SK-N-SH (cell line): ENCODE data around the gene TRIM6. TPM values are rescaled to one million over a fixed set of nuclear protein-coding genes. Genes with fewer than 3 reads are reported as not detected.
A peak's percentile ranks its signal among the peaks of the same experiment; 100 is the strongest.

ENCODE experiments used
- CTCF ChIA-PET: fragments of 300-600, 350-600 bp; formaldehyde crosslinking; extraction: SDS; loops from one replicate; lab custom pipeline; 2021; lab: Yijun Ruan, JAX
- POLR2A ChIA-PET: fragments of 350-600 bp; sonication (Branson Sonifier 250); formaldehyde crosslinking; extraction: SDS; loops from one replicate; lab custom pipeline; 2020; ENCODE audit warnings: antibody characterized with exemption, inconsistent platforms; lab: Yijun Ruan, JAX
- DNase-seq: peaks from one replicate; pipeline ENCODE4 v3.0.0; 2012
- H2AFZ ChIP-seq: fragments of 200-600 bp; sonication (generic); 2 replicates; pipeline ENCODE4 v1.8.1; 2016; ENCODE audit warnings: antibody characterized with exemption, mild to moderate bottlenecking, low read depth
- H3F3A ChIP-seq: fragments of 200-600 bp; sonication (generic); replicated peaks from 2 replicates; pipeline ENCODE3; 2016; ENCODE audit warnings: antibody characterized with exemption, mild to moderate bottlenecking; ENCODE audit not compliant: insufficient read depth
- H3K27ac ChIP-seq, 2 experiments: fragments of 200-500 bp in 1 of 2; fragments of 200-600 bp in 1 of 2; sonication (Bioruptor generic) in 1 of 2; sonication (generic), shearing (Covaris generic) in 1 of 2; 2 replicates each; pipeline versions ENCODE4 v1.5.1 to v1.6.1; 2014 to 2016; ENCODE audit warnings: low read depth in 2 of 2, inconsistent platforms in 1 of 2, low read length in 1 of 2, mild to moderate bottlenecking in 1 of 2, mixed read lengths in 1 of 2
- H3K27me3 ChIP-seq: fragments of 200-600 bp; sonication (generic), shearing (Covaris generic); 2 replicates; pipeline ENCODE4 v1.6.1; 2016; ENCODE audit warnings: mixed run types; ENCODE audit not compliant: insufficient read depth
- H3K36me3 ChIP-seq, 2 experiments: fragments of 200-500 bp in 1 of 2; fragments of 200-600 bp in 1 of 2; sonication (Bioruptor generic) in 1 of 2; sonication (generic) in 1 of 2; replicated peaks in 1 of 2; 2 replicates each; pipeline versions ENCODE3 to v1.5.1; 2014 to 2016; ENCODE audit warnings: low read length in 1 of 2, mild to moderate bottlenecking in 1 of 2; ENCODE audit not compliant: insufficient read depth in 2 of 2, control insufficient read depth in 1 of 2
- H3K4me1 ChIP-seq, 2 experiments: fragments of 200-500 bp in 1 of 2; fragments of 200-600 bp in 1 of 2; sonication (Bioruptor generic) in 1 of 2; sonication (generic), shearing (Covaris generic) in 1 of 2; 2 replicates each; pipeline versions ENCODE4 v1.5.1 to v1.6.1; 2014 to 2016; ENCODE audit warnings: low read depth in 1 of 2, low read length in 1 of 2, mixed run types in 1 of 2; ENCODE audit not compliant: insufficient read depth in 2 of 2, control insufficient read depth in 1 of 2
- H3K4me2 ChIP-seq: fragments of 200-600 bp; sonication (generic), shearing (Covaris generic); 2 replicates; pipeline ENCODE4 v1.6.1; 2017; ENCODE audit warnings: mixed run types
- H3K4me3 ChIP-seq, 2 experiments: fragments of 200-500 bp in 1 of 2; fragments of 200-600 bp in 1 of 2; sonication (Bioruptor generic) in 1 of 2; sonication (generic), shearing (Covaris generic) in 1 of 2; 2 replicates each; pipeline versions ENCODE4 v1.5.1 to v1.8.1; 2014 to 2016; ENCODE audit warnings: low read depth in 2 of 2, inconsistent platforms in 1 of 2, low read length in 1 of 2, mild to moderate bottlenecking in 1 of 2, mixed read lengths in 1 of 2, moderate library complexity in 1 of 2
- H3K79me2 ChIP-seq: fragments of 200-600 bp; sonication (generic); 2 replicates; pipeline ENCODE4 v1.8.1; 2017; ENCODE audit warnings: mild to moderate bottlenecking; ENCODE audit not compliant: insufficient read depth
- H3K9ac ChIP-seq: fragments of 200-600 bp; sonication (generic); 2 replicates; pipeline ENCODE4 v1.6.1; 2017; ENCODE audit warnings: mixed run types
- H3K9me2 ChIP-seq: fragments of 200-600 bp; sonication (generic); 2 replicates; pipeline ENCODE4 v1.6.1; 2017; ENCODE audit warnings: mixed run types
- H3K9me3 ChIP-seq: fragments of 200-600 bp; sonication (generic); 2 replicates; pipeline ENCODE4 v1.6.1; 2017; ENCODE audit warnings: mixed run types, mild to moderate bottlenecking, moderate library complexity
- H4K20me1 ChIP-seq: fragments of 200-600 bp; sonication (generic); 2 replicates; pipeline ENCODE4 v1.6.1; 2017; ENCODE audit warnings: mild to moderate bottlenecking, mixed run types; ENCODE audit not compliant: insufficient read depth
- CHD2 ChIP-seq: fragments of 150-350 bp; IDR thresholded peaks from 2 replicates; pipeline ENCODE4 v1.6.1; 2018; ENCODE audit warnings: low read length; ENCODE audit not compliant: partially characterized antibody
- ELF1 ChIP-seq: IDR thresholded peaks from 2 replicates; pipeline ENCODE4 v1.4.0; 2012
- EP300 ChIP-seq, 2 experiments: IDR thresholded peaks; 2 replicates each; pipeline versions ENCODE4 v1.4.0 to v1.6.1; 2012; ENCODE audit warnings: borderline replicate concordance in 1 of 2, low read depth in 1 of 2, low read length in 1 of 2
- EZH2phosphoT487 ChIP-seq: fragments of 200-600 bp; sonication (generic); IDR thresholded peaks from 2 replicates; pipeline ENCODE4 v1.6.1; 2017; ENCODE audit warnings: low read depth, mixed run types, mild to moderate bottlenecking, antibody characterized with exemption, moderate library complexity, borderline replicate concordance
- FOSL2 ChIP-seq: IDR thresholded peaks from 2 replicates; pipeline ENCODE4 v1.4.0; 2012; ENCODE audit warnings: low read depth, mild to moderate bottlenecking, moderate library complexity, borderline replicate concordance
- GATA2 ChIP-seq: sonication (generic); formaldehyde crosslinking; IDR thresholded peaks from 2 replicates; pipeline ENCODE4 v1.5.0; 2020; ENCODE audit warnings: mild to moderate bottlenecking, missing genetic modification reagents
- JUND ChIP-seq: IDR thresholded peaks from 2 replicates; pipeline ENCODE4 v1.4.0; 2012
- MAX ChIP-seq: IDR thresholded peaks from 2 replicates; pipeline ENCODE4 v1.4.0; 2012; ENCODE audit warnings: low read depth
- NRF1 ChIP-seq: IDR thresholded peaks from 2 replicates; pipeline ENCODE4 v1.6.1; 2012; ENCODE audit warnings: low read depth, mild to moderate bottlenecking, low read length
- RAD21 ChIP-seq: IDR thresholded peaks from 2 replicates; pipeline ENCODE4 v1.6.1; 2012; ENCODE audit warnings: mild to moderate bottlenecking, low read length
- RFX5 ChIP-seq: IDR thresholded peaks from 2 replicates; pipeline ENCODE4 v1.6.1; 2012; ENCODE audit warnings: mild to moderate bottlenecking, improper control_type of control experiment, low read length
- SMC3 ChIP-seq: IDR thresholded peaks from 2 replicates; pipeline ENCODE4 v1.6.1; 2012; ENCODE audit warnings: low read depth, low read length, improper control_type of control experiment
- TCF12 ChIP-seq: IDR thresholded peaks from 2 replicates; pipeline ENCODE4 v1.4.0; 2012
- ZBTB33 ChIP-seq: IDR thresholded peaks from 2 replicates; pipeline ENCODE4 v1.4.0; 2012; ENCODE audit warnings: low read depth, borderline replicate concordance
- WGBS: methylation state at CpG from one replicate; pipeline ENCODE4 v1.1.6; 2017; ENCODE audit warnings: low lambda C conversion rate; 5-methylcytosine and 5-hydroxymethylcytosine counted together
- polyA plus RNA-seq, 3 experiments: library from polyadenylated mRNA; depleted of rRNA; stranded (reverse); fragments of >200 nt; gene quantifications; 2 replicates each; pipeline ENCODE4 v1.2.3, GENCODE V29; 2012
- TF ChIP-seq, protein P1 (sequence below): fragments of 200-600 bp; sonication (generic); IDR thresholded peaks from 2 replicates; pipeline ENCODE4 v1.6.1; 2017; ENCODE audit warnings: antibody characterized with exemption, mild to moderate bottlenecking, moderate library complexity
- TF ChIP-seq, protein P2 (sequence below): IDR thresholded peaks from 2 replicates; pipeline ENCODE4 v1.4.0; 2012; ENCODE audit warnings: low read depth, borderline replicate concordance

Gene TRIM6
- polyA plus RNA-seq, 1 of the 3 experiments (the other 2 are of a cell fraction): 0.46 TPM

GRCh38 chr11:5547982-5548381 lies 48.5 kb upstream of the TRIM6 start (continued):
- TF ChIP-seq ZBTB33: no peak
- no peak for TF ChIP-seq RAD21
- no peak for TF ChIP-seq NRF1

- 19% methylated on average over 1 of the region's 1 CpG for WGBS
- H3K4me3 ChIP-seq: no peak within 1 kb of the TSS
- no peak for TF ChIP-seq SMC3
- TF ChIP-seq NRF1: no peak
- TF ChIP-seq, protein P1, sequence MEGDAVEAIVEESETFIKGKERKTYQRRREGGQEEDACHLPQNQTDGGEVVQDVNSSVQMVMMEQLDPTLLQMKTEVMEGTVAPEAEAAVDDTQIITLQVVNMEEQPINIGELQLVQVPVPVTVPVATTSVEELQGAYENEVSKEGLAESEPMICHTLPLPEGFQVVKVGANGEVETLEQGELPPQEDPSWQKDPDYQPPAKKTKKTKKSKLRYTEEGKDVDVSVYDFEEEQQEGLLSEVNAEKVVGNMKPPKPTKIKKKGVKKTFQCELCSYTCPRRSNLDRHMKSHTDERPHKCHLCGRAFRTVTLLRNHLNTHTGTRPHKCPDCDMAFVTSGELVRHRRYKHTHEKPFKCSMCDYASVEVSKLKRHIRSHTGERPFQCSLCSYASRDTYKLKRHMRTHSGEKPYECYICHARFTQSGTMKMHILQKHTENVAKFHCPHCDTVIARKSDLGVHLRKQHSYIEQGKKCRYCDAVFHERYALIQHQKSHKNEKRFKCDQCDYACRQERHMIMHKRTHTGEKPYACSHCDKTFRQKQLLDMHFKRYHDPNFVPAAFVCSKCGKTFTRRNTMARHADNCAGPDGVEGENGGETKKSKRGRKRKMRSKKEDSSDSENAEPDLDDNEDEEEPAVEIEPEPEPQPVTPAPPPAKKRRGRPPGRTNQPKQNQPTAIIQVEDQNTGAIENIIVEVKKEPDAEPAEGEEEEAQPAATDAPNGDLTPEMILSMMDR: no peak
- no peak for TF ChIP-seq MAX
- no peak for TF ChIP-seq GATA2 (CRISPR knock-in tag)
- CTCF ChIA-PET: no interaction called here
- H3K36me3 ChIP-seq: no peaks in the 10 kb centered on the region
- POLR2A ChIA-PET: no interaction called here
- no peak within 1 kb of the TSS for H3K9ac ChIP-seq
- H3K4me1 ChIP-seq: no peaks in the 10 kb centered on the region
- peaks cover 8% of the 10 kb centered on the region; the same call in 1 of the 2 replicates for H3K27me3 ChIP-seq
- DNase-seq: no peak
- H4K20me1 ChIP-seq: no peaks in the 10 kb centered on the region
- no peak within 1 kb of the TSS for H3K4me2 ChIP-seq
- no peaks in the 10 kb centered on the region for H3K9me3 ChIP-seq
- H2AFZ ChIP-seq: no peak within 1 kb of the TSS
- H3K27ac ChIP-seq: no peak within 1 kb of the TSS
- H3K9me2 ChIP-seq: no peaks in the 10 kb centered on the region
- no peaks in the 10 kb centered on the region for H3F3A ChIP-seq
- H3K79me2 ChIP-seq: no peaks in the 10 kb centered on the region
Observed at GRCh38 chr11:5548440-5548839, 48.0 kb upstream of the TRIM6 start, which contains the start of gene OR52H1. TSS of gene OR52H1 (minus strand) at chr11:5548540. CDS start at chr11:5545505, 3,035 bp downstream.

DNA sequence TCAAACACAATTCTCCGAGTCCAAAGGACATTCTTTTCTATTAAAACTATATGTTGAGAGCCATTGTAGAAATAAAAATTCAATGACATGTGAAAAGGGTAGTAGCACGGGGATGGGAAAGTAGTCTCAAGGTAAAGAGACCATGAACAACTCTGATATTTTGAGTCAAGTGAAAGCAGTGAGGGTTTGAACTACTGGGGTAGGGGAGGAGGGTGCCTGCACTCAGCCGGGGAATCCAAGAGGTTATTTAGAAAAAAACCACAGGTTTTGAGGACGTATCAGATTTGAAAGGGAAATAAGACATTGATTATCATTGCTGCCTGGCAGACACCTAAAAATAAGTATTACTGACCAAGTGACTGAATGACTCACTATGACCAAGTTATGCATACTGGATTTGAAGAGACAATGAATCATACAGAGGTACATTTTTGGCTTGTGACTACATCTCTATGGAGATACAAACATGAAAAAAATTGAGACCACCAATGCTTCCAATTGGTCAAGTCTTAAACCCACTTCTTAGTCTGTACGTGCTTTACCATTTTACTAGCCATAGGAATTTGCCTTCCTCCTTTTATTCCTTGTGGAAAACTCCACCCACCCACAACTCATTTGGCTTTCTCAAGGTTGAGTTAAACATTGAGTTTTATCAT lies 45.9 kb upstream of the TRIM6 start:
- ChIA-PET CTCF (no interaction called here), POLR2A (no interaction called here)
- no peaks in the 10 kb centered on the region for H3F3A ChIP-seq
- no peaks in the 10 kb centered on the region for H3K4me1 ChIP-seq
- no peak overlapping the region for H3K4me3 ChIP-seq
- 2% methylated on average over 5 of the region's 5 CpGs for WGBS
- no peak overlapping the region for H3K9ac ChIP-seq
- DNase-seq: no peak
- H3K9me2 ChIP-seq: no peaks in the 10 kb centered on the region
- H3K27me3 ChIP-seq: peaks cover 8% of the 10 kb centered on the region; the same call in 1 of the 2 replicates
- H2AFZ ChIP-seq: no peak overlapping the region
- H3K79me2 ChIP-seq: no peaks in the 10 kb centered on the region; the same call in 1 of the 2 replicates
- H4K20me1 ChIP-seq: no peaks in the 10 kb centered on the region
- no peak overlapping the region for H3K27ac ChIP-seq
- no peaks in the 10 kb centered on the region for H3K36me3 ChIP-seq
- H3K4me2 ChIP-seq: no peak overlapping the region
- no peaks in the 10 kb centered on the region for H3K9me3 ChIP-seq
- no peak for TF ChIP-seq EP300 (IDR thresholded peaks at IDR 0.05; ENCODE audit: borderline replicate concordance in 1 of 2, low read depth in 1 of 2, low read length in 1 of 2)
- TF ChIP-seq GATA2 (CRISPR knock-in tag): no peak
- no peak for TF ChIP-seq CHD2
- no peak for TF ChIP-seq ELF1
- no peak for TF ChIP-seq SMC3
- TF ChIP-seq, protein P2, sequence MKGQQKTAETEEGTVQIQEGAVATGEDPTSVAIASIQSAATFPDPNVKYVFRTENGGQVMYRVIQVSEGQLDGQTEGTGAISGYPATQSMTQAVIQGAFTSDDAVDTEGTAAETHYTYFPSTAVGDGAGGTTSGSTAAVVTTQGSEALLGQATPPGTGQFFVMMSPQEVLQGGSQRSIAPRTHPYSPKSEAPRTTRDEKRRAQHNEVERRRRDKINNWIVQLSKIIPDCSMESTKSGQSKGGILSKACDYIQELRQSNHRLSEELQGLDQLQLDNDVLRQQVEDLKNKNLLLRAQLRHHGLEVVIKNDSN: no peak
- TF ChIP-seq JUND: peak; percentile 31; the same call in 1 of the 2 replicates
- TF ChIP-seq TCF12: no peak
- no peak for TF ChIP-seq RFX5
- TF ChIP-seq EZH2phosphoT487: no peak
- TF ChIP-seq, protein P1: no peak
- peak; percentile 67; the same call in 1 of the 2 replicates for TF ChIP-seq FOSL2
